Measurements from ENCODE around the gene GPR78.

GPR78 gene

GRCh38 chr4:8541981-8542715 lies 38.0 kb upstream of the GPR78 start:
- TF ChIP-seq ZNF274 (IDR thresholded peaks at IDR 0.05; ENCODE audit: low read depth, low read length), result no peak

GRCh38 chr4:8542776-8543525 lies 37.2 kb upstream of the GPR78 start:
- TF ChIP-seq ZNF274 (IDR thresholded peaks at IDR 0.05; ENCODE audit: low read depth, low read length), result no peak
- H3K4me3 ChIP-seq (ENCODE audit: low read length), result no peak overlapping the region

More at GRCh38 chr4:8541981-8542715, 38.0 kb upstream of the GPR78 start:
- H3K4me3 ChIP-seq (ENCODE audit: low read length), result no peak overlapping the region

DNA sequence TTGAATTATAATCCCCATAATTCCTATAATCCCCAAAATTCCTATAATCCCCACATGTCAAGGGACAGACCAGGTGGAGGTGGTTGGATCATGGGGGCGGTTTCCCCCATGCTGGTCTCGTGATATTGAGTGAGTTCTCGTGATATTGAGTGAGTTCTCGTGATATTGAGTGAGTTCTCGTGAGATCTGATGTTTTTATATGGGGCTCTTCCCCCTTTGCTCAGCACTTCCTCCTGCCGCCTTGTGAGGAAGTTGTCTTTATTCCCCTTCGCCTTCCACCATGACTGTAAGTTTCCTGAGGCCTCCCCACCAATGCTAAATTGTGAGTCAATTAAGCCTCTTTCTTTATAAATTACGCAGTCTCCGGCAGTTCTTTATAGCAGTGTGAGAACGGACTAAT lies 36.6 kb upstream of the GPR78 start:
- no peak overlapping the region for H3K4me3 ChIP-seq (ENCODE audit: low read length)
- no peak for TF ChIP-seq ZNF274 (IDR thresholded peaks at IDR 0.05; ENCODE audit: low read depth, low read length)

DNA sequence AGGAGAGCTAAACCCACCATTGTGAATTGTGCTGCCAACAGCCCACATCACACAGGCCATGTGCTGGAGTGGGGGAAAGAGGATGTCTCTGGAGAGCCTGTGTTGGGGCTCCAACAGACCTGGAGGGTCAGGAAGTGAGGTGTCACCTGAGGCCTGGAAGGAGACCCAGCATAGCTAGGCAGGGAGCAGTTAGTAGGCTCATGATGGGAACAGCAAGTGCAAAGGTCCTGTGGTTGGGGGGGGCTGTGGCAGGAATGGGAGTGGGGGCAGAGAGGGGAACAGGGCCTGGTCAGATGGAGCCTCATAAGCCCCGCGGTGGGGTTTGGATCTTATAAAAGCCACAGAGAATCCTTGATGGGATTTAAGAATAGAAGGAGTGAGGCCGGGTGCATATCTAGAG lies 35.9 kb upstream of the GPR78 start:
- TF ChIP-seq ZNF274 (IDR thresholded peaks at IDR 0.05; ENCODE audit: low read depth, low read length), result no peak
- no peak overlapping the region for H3K4me3 ChIP-seq (ENCODE audit: low read length)

DNA sequence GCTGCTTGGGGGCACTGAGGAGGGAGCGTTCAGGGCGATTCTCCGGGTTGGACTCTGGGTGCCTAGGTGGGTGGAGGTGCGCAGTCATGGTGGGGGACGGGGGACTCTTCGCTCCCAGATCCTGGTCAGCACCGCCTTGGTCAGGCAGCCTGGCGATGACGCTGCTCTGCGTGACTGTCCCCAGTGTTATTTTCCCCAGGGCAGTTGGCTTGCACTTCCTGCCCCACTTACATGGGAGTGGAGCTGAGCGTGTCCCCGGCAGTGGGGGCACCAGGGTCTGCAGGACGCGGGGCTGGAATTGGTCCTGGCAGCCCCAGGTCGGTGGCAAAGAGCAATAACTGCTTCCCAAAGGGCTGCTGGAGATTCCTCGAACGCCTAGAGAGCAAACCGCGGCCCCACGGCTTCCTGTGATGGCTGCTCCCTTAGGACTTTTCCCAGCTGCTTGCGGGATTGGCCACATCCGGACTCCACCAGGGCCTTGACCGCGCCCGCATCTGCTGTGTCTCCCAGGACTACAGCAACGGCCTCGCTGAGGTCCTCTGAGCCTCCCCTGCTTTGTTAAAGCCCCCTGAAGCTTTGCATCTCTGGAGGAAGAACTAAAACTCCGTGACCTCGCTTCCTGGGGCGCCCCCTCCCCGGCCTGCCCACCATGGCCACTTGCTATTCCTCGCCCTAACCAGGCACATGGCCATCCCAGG lies 35.3 kb upstream of the GPR78 start:
- H3K4me3 ChIP-seq (ENCODE audit: low read length), result no peak overlapping the region
- TF ChIP-seq ZNF274 (IDR thresholded peaks at IDR 0.05; ENCODE audit: low read depth, low read length), result no peak

DNA sequence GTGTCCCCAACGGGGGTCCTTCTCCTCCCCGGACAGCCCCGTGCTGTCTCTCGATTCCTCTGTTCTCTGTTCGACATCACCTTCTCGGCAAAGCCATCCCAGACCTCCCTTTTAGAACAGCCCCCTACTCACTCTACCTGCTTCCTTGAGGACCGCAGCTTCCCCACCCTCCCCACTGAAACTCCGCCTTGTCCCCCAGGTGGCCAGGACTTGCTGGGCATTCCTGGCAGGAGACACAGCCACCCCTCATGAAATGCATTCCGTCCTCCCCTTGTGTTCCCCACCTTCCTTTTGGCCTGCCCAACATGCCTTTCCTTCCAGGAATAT lies 34.8 kb upstream of the GPR78 start:
- no peak for TF ChIP-seq ZNF274 (IDR thresholded peaks at IDR 0.05; ENCODE audit: low read depth, low read length)
- H3K4me3 ChIP-seq (ENCODE audit: low read length), result no peak overlapping the region

DNA sequence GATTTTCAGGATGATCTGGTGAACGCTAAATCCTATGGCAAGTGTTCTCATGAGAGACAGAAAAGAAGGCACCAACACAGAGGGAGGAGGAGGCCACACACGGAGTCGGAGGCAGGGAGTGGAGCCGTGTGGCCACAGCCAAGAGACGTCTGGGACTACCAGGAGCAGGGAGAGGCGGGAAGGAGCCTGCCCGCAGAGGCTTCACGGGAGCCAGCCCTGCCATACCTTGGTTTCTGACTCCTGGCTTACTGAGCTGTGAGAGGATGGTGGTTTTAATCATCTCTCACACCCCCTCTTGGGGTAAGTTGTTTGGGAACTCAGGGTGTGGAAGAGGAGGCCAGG lies 33.5 kb upstream of the GPR78 start:
- no peak overlapping the region for H3K4me3 ChIP-seq (ENCODE audit: low read length)
- TF ChIP-seq ZNF274 (IDR thresholded peaks at IDR 0.05; ENCODE audit: low read depth, low read length), result no peak

DNA sequence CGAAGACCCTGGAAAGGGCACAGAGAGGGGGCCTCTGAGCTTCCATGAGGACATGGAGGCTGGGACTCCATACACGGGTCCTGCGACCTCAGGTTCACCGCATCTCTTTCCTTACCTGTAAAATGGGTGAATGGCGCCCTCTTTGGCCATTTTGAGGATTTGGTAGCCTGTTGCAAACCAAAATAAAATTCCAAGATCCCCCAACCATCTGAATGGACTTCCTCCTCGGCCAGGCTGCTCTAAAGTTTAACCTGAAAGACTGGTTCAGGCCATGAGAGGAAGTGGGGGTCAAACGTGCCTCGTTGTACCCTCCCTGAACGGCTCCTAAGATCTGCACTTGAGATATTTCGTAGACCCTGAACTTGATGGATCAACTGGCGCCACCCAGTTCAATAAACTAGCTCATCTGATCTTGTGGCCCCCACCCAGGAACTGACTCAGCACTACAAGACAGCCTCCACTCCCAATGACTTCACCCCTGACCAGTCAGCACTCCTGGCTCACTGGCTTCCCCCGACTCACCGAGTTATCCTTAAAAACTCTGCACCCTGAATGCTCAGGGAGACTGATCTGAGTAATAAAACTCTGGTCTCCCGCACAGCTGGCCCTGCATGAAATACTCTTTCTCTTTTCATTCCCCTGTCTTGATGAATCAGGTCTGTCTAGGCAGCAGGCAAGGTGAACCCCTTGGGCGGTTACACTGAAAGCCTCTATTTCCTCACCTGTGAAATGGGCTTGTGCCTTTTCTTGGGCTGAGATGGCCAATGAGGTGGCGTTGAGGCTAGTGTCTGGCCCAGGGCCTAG lies 32.9 kb upstream of the GPR78 start:
- TF ChIP-seq ZNF274 (IDR thresholded peaks at IDR 0.05; ENCODE audit: low read depth, low read length), result no peak
- H3K4me3 ChIP-seq (ENCODE audit: low read length), result no peak overlapping the region

DNA sequence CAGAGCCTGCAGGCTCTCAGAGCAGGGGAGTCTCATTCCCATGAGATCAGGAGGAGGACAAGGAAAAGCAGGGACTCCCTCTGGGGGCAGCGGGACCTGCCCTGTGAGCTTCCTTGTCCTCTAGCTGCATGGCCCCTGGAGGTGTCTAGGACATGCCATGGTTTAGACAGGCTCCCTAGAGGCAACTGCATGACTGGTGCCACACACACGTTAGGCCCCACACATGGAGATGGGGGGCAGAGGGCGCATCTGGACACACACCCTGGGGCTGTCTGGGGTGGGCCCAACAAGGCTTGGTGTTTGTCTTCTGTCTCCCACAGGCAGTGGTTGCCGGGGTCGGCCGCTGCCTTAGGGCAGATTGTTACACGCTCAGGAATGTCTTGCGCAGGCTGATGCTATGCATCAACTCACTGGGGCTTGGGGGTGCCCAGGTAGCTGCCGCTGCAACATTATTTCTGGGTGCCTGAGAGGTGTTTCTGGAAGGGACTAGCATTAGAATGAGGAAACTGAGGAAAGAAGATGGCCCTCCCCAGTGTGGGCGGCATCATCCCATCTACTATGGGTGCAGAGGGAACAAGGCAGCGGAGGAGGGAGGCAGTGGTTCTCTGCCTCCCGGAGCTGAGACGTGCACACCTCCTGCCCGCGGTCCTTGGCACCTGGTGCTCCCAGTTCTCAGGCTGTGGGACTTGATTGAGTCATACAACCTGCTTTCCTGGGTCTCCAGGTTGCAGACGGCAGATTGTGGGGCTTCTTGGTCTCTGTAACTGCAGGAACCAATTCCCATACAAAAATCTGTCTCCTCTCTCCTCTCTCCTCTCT lies 32.1 kb upstream of the GPR78 start:
- H3K4me3 ChIP-seq (ENCODE audit: low read length), result no peak overlapping the region
- no peak for TF ChIP-seq ZNF274 (IDR thresholded peaks at IDR 0.05; ENCODE audit: low read depth, low read length)

GRCh38 chr4:8548731-8549351 lies 31.4 kb upstream of the GPR78 start:
- no peak for TF ChIP-seq ZNF274 (IDR thresholded peaks at IDR 0.05; ENCODE audit: low read depth, low read length)
- H3K4me3 ChIP-seq (ENCODE audit: low read length), result no peak overlapping the region

DNA sequence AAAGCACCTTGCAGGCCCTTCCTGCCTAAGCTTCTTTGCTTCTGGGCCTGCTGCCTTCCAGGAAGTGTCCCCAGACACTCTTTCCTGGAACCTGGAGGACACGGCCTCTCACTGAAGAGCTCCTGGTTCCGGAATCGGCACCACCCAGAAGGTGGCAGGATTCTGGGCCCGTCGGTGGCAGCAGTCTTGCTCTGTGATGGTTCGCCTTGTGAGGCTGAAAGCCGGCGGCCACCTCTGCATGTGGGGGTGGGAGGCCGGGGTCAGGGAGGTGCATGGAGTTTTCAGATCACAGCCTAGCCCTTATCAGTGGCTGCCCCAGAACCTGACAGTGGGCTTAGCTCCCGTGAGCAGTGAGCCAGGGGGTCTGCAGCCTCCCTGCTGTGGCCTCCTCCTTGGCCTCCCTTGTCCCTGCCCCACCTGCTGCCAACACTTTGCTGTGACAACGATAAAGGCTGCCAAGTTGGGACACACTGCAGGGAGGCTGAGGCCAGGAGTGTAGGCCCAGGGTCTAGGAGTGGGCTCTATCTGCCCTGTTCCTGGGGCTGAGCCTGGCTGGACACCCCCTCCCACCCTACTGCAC lies 30.8 kb upstream of the GPR78 start:
- TF ChIP-seq ZNF274 (IDR thresholded peaks at IDR 0.05; ENCODE audit: low read depth, low read length), result no peak
- H3K4me3 ChIP-seq (ENCODE audit: low read length), result no peak overlapping the region

- TF ChIP-seq ZNF274 (IDR thresholded peaks at IDR 0.05; ENCODE audit: low read depth, low read length), result no peak
- no peak overlapping the region for H3K4me3 ChIP-seq (ENCODE audit: low read length)
These were observed 29.5 kb upstream of the GPR78 start for GRCh38 chr4:8550691-8551090.

DNA sequence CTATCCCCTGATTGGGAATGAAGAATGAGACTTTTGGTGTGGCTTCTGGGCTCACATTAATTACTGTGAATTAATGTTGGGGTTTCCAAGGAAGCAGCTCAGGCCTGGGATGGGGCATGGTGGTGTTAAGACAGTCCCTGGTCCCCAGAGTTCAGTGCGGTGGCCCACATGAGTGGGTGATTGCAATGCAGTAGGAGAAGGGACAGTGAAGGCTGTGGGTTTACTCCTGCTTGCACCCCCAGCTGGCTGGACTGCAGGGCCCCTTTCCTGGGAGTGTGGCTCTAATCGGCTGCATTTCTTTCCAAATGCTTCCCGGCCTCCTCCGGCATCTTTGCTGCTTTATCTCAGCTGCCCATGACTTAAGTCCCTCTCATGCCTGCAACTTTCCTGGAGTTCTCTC lies 28.2 kb upstream of the GPR78 start:
- TF ChIP-seq ZNF274 (IDR thresholded peaks at IDR 0.05; ENCODE audit: low read depth, low read length), result no peak
- H3K4me3 ChIP-seq (ENCODE audit: low read length), result no peak overlapping the region
